ENCODE results near the gene TSTD1.
A peak's percentile ranks its signal among the peaks of the same experiment; 100 is the strongest.
"Not testable (repeated sequence)": the region's sequence is repeated elsewhere in the genome, so short reads cannot be mapped to it uniquely, and the experiment has no call there.

The TSTD1 gene

GRCh38 chr1:161068306-161069234 is 29.8 kb upstream of the TSTD1 start:
- no peak for DNase-seq (ENCODE audit: low spot score)

GRCh38 chr1:161066694-161067093 is 27.9 kb upstream of the TSTD1 start:
- no peak for DNase-seq (ENCODE audit: low spot score)

GRCh38 chr1:161065681-161066080 is 26.9 kb upstream of the TSTD1 start:
- not testable (repeated sequence) for DNase-seq (ENCODE audit: low spot score)

GRCh38 chr1:161063936-161064335 is 25.2 kb upstream of the TSTD1 start:
- not testable (repeated sequence) for DNase-seq (ENCODE audit: low spot score)

DNA sequence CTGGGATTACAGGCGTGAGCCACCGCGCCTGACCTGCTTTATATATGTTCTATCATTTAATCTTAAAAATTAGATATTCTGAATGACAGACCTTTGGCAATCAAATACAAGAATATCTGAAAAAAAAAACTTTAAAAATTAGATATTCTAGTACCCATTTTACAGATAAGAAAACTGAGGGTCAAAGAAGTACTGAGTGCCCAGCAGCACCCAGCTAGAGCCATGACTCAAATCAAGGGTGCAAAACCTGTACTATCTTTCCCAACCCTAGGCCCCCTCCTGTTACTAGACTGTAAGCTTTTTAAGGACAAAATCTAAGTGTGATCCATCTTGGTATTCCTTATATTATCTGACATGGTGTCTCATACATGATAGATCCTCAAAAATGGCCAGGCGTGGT is 22.7 kb upstream of the TSTD1 start:
- DNase-seq (ENCODE audit: low spot score) = no peak

GRCh38 chr1:161059293-161059692 is 20.5 kb upstream of the TSTD1 start:
- no peak for DNase-seq (ENCODE audit: low spot score)

DNA sequence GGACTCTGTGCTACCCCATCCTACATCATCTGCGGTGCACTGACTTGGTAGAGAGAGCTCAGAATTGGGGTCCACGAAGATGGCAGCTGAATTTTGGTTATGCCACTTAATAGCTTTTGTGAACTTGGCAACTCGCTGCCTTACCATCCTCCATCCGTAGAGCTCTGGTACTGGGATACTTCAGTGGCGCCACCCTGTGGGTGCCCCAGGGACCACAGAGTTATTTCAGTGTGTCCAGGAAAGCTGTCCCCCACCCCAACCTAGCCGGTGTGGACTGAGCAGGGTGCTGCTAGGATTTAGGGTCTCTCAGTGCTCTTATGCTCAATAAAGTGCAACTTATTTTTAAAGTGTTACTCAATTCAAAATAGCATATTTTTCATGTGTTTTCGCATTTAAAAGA is 16.0 kb upstream of the TSTD1 start:
- no peak for DNase-seq (ENCODE audit: low spot score)

- DNase-seq (ENCODE audit: low spot score) = no peak
Measured at GRCh38 chr1:161054232-161054631, 15.5 kb upstream of the TSTD1 start.

DNA sequence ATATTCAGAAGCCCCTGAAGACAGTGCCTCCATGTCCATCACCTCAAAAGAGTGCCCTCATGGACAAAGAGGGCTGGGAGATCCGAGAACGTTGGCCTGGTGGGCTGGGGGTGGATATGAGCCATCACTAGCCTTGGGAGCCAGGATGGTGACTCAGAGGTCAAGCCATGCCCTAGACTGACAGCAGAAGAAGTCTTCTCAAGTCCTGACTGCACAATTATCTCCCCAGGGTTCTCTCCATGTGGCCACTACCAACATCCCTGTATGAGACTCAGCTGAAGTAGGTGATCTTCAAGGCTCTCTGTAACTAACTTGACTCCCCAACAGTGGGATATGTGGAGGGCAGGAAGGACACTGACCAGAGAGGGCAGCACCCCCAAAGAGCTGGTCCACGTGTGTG is 14.1 kb upstream of the TSTD1 start:
- DNase-seq (ENCODE audit: low spot score) = no peak

DNA sequence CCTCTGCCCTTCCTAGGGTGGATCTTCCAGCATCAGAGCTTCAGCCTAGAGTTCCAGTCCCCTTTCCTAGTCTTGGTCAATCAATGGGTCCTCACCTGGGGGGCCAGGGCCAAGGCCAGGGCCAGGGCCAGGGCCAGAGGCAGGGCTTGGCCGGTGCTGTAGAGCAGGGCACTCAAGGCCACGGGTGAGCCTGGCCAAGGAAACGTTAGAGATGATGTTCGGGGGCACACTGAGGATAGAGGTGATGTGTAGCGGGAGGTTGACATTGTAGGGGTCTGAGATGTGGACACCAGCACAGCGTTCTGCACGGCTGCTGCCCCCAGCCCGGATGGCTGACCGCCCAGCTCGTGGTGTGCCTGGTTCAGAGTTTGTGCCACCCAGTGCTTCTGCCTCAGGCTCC is 12.5 kb upstream of the TSTD1 start:
- no peak for DNase-seq (ENCODE audit: low spot score)

GRCh38 chr1:161048949-161049722 is 10.4 kb upstream of the TSTD1 start:
- no peak for DNase-seq (ENCODE audit: low spot score)

GRCh38 chr1:161047436-161048420 is 9.0 kb upstream of the TSTD1 start:
- DNase-seq (ENCODE audit: low spot score) = no peak

- no peak for DNase-seq (ENCODE audit: low spot score)
Measured at GRCh38 chr1:161046605-161047228, 8.0 kb upstream of the TSTD1 start.

GRCh38 chr1:161045736-161046604 is 7.2 kb upstream of the TSTD1 start, which contains the start of gene USF1:
USF1 (minus strand) TSS chr1:161045977; CDS start chr1:161043275, 2,702 bp downstream.
- peak; percentile 96 for DNase-seq (ENCODE audit: low spot score)

DNA sequence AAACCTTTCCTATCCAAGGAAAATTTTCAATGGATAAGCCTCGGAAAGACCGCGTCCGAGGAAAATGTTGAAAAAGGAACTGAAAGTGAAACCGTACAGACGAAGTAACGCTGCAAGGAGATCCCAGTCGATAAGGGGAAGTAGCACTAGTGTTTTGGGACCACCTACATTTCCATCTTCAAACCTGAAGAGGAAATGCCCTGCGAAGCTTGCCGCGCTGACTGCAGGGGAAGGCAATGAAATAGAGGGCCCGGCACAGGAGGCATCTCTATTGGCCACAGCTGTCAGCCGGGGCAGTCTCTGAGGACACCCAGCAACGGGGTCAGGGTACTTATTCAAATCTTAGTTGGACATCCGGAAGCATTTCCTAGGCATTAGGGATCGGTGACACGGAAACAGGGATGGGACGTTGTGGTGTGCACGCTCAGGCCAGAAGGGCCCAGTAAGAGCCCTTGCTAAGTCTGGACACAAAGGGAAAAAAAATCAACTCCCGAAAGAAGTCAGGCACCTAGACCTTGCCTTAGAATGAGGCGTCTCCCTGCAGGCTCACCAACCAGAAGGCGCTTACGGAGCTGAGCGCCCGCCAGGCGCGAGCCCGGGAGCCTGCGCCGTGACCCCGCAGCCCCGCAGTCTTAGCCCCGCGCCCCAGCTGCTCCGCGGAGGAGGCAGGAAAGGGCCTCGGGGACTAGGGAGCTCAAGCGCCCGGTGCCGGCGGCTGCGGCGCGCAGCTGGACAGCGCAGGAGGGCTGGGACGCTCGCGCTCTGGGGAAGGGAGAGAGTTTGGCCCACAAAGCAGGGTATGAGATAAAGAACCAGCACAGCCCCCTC is 6.4 kb upstream of the TSTD1 start:
- peak; percentile 76 for DNase-seq (ENCODE audit: low spot score)

- DNase-seq (ENCODE audit: low spot score) = no peak
Measured at GRCh38 chr1:161044535-161044907, 5.8 kb upstream of the TSTD1 start.

- no peak for DNase-seq (ENCODE audit: low spot score)
Measured at GRCh38 chr1:161039546-161039945, 782 bp upstream of the TSTD1 start.

- no peak for DNase-seq (ENCODE audit: low spot score)
Measured at GRCh38 chr1:161039154-161039545, 386 bp upstream of the TSTD1 start.
